NCI-H748 (cell line): ENCODE measurements around the gene TSC22D1.
"Not testable (repeated sequence)": the region's sequence is repeated elsewhere in the genome, so short reads cannot be mapped to it uniquely, and the experiment has no call there.

Experiments
- DNase-seq: peaks from one replicate; lab custom pipeline; 2025; ENCODE audit not compliant: unreplicated experiment; lab: John Stamatoyannopoulos, UW

TSC22D1 gene

GRCh38 chr13:44458313-44458975 lies 117.7 kb downstream of the TSC22D1 start:
- DNase-seq, result no peak

DNA sequence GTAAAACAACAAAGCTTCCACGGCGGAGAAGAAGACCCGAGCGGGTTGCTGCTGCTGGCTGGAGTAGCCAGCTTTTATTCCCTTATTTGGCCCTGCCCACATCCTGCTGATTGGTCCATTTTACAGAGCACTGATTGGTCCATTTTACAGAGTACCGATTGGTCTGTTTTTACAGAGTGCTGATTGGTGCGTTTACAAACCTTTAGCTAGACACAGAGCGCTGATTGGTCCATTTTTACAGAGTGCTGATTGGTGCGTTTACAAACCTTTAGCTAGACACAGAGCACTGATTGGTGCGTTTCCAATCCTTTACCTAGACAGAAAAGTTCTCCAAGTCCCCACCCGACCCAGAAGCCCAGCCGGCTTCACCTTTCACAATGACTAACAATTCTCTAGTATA lies 119.9 kb downstream of the TSC22D1 start:
- DNase-seq, result not testable (repeated sequence)

GRCh38 chr13:44455769-44456168 lies 120.4 kb downstream of the TSC22D1 start:
- DNase-seq, result no peak

DNA sequence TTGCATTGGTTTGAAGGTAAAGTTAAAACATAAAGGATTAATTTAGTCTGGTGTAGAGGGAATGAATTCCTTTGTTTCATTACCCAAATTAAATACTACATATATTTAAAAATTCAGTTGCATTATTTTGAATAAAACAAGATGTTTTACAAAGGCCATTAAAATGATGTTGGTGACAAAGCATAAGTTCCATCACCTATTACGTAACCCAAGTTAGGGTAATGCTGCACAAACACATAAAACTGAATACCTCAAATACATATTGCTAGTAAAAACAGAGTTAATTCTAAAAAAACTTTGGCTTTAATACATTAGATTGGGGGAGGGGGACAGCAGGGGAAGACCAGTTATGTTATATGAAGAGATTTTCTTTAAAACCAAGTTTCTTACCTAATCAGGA lies 122.2 kb downstream of the TSC22D1 start:
- no peak for DNase-seq

- no peak for DNase-seq
Measured at GRCh38 chr13:44453069-44453468, 123.1 kb downstream of the TSC22D1 start.

DNA sequence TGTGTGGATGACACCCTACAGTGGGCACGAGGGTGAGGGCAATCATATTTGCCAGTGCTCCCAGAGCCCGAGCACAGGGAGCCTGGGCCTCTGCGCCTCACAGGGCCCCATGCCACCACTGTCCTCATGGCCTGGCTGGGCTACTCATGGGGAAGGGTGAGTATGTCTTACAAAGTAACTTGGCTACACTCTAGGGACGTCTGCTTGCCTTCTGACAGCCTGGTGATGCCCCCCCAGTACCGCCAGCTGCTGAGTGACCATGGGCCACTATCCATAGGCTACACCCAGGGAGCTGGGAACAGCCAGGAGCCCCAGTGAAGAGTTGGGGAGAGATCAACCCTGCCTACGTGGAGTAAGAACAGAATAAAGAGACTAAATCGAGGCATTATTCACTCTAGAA lies 123.7 kb downstream of the TSC22D1 start:
- no peak for DNase-seq

- no peak for DNase-seq
Measured at GRCh38 chr13:44451651-44452050, 124.5 kb downstream of the TSC22D1 start.

- DNase-seq, result no peak
Measured at GRCh38 chr13:44451126-44451525, 125.0 kb downstream of the TSC22D1 start.

DNA sequence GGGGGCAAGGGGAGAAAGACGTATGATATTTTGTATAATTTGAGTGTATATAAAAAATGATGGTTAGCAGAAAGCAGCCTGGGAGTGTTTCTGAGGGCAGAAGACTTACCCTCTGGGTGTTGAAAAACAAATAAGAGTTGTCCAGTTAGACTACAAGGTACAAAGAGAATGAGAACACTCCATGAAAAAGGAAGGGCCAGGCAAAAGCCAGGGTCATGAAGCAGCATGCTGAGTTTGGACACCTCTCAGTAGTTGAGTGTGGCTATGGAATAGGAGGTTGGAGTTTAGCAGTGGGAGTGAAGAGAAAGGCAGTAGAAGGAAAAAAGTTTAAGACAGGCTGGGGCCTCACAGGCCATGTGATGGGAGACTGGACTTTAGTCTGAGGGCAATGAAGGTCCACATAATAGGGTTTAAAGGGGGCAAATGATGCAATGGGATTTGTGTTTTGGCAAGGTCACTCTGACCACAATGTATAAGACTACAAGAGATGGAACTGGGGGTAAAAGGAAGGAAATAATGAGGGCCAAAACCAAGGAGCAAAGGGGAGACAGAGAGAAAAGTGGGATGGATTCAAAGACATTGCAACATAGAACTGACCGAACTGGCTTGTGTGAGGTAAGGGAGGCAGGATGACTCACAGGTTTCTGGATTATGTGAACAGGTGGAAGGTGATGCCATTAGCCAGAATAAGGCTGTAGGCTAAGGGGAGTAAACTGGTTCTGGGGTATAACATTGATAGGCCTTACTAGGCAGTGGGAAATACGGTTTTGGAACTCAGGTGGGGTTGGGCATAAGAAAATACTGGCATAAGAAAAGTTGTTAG lies 125.9 kb downstream of the TSC22D1 start:
- DNase-seq, result no peak

- DNase-seq, result no peak
Measured at GRCh38 chr13:44448875-44449274, 127.3 kb downstream of the TSC22D1 start.

- DNase-seq, result no peak
Measured at GRCh38 chr13:44448373-44448772, 127.8 kb downstream of the TSC22D1 start.

DNA sequence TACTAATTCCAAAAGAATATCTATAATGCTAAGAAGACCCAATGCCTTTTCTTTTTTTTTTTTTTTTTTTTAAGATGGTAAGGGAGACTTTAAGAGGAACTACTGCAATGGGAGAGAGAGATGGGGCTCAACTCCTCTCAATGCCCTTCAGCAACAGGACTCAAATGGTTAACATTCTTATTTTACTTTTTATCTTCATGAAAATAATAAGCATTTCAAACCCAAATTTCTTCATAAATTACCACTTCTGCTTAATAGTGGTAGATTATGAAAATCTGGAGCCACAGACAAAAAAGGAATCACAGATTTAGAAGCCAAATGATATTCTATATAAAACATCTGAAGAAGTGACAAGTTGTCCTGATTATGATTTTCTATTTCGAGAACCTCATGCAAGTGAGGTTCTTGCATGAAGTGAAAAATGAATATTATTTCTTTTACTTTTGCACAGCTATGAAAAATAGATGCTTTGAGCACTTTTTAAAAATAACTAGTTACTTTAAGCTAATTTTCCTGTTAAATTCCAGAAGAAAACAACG lies 128.3 kb downstream of the TSC22D1 start:
- no peak for DNase-seq

- DNase-seq, result no peak
Measured at GRCh38 chr13:44440046-44440608, 136.0 kb downstream of the TSC22D1 start.

DNA sequence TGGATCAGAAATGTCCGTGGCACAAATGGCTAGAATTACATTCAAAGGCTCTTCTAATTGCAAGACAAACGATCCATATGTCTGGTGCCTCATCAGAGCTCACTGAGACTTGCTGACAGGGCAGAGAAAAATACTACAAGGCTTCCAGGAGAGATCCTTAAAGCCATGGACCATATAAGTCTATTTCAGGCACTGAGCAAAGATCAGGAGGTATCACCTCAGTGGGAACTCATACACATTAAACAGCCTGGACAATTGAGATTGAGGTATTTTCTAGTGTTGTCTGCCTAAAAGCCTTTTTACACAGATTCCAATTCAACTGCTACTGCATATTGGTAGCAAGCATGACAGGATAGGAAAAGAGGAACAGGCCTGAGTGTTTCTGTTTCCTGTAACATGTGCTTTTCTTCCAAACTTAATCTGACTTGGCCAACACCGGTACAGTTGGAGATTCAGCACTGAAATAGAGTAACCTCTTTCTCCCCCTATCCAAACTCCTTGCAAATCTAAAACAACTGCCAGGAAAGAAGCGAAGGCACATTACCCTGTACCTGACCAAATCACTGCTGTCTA lies 136.6 kb downstream of the TSC22D1 start:
- DNase-seq, result no peak

DNA sequence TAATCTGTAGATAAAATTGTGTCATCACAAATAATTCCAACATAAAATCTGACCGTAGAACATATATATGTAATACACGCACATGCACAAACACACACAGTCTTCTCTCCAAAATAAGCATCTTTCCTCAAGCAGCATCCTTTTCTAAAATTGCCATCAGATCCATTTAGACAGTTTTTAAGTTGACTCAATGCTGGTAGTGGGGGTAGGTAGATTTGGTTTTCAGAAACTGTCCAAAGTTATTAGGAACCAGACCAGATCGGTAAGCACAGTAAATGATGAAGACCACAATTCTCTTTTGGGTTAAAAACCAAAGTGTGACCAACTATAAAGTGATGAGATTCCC lies 137.9 kb downstream of the TSC22D1 start:
- no peak for DNase-seq

GRCh38 chr13:44437356-44438233 lies 138.5 kb downstream of the TSC22D1 start:
- DNase-seq, result peak; percentile 64

GRCh38 chr13:44436589-44437337 lies 139.4 kb downstream of the TSC22D1 start:
- DNase-seq, result peak; percentile 97

DNA sequence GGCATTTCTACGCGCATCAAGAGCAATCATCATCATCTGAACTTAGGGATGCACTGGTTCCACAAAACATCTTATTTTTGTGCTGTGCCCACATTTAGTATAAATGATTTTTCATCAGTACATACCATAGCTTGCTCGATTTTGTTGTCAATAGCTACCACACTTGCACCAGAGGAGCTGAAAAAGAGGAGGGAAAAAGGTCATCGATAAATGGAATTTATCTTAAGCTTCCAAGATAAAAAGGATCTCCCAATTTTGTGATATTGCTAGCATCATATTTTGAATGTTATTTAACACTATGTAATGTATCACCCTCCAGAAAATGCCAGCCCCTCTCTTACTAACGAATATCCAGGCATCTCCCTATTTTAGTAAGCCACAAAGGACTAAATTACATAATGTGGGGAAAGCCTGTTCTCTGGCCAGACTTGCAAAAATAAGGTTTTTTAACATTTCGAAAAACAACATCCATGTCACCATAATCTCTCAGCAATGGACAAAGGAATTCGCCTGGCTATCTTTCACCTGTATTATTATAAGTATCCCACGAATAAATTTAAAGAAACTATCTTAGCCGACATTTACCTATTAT lies 140.1 kb downstream of the TSC22D1 start:
- DNase-seq, result no peak

- peak; percentile 99 for DNase-seq
Measured at GRCh38 chr13:44435142-44435918, 140.8 kb downstream of the TSC22D1 start.
